GM18951 (cell line): Measurements from ENCODE around the gene GSX1.

ENCODE experiments used
- POLR2A ChIP-seq: IDR thresholded peaks from 4 replicates; pipeline ENCODE4 v1.6.1; 2011; ENCODE audit warnings: mild to moderate bottlenecking; ENCODE audit not compliant: insufficient read length, insufficient read depth; ENCODE audit errors: extremely low read depth
- in situ Hi-C: fragments of 300-500 bp; cut with MboI; formaldehyde crosslinking; loops from one replicate; pipeline ENCODE4 v1.12.0; 2022; ENCODE audit warnings: low sequenced_read_pairs, mixed read lengths, inconsistent platforms; ENCODE audit not compliant: unreplicated experiment

The GSX1 gene

GRCh38 chr13:27789153-27789494, 3.2 kb upstream of the GSX1 start:
- in situ Hi-C loops = no loop called here
- TF ChIP-seq POLR2A = no peak

- TF ChIP-seq POLR2A = no peak
- in situ Hi-C loops = no loop called here
Observed at GRCh38 chr13:27789495-27790303, 2.6 kb upstream of the GSX1 start.

DNA sequence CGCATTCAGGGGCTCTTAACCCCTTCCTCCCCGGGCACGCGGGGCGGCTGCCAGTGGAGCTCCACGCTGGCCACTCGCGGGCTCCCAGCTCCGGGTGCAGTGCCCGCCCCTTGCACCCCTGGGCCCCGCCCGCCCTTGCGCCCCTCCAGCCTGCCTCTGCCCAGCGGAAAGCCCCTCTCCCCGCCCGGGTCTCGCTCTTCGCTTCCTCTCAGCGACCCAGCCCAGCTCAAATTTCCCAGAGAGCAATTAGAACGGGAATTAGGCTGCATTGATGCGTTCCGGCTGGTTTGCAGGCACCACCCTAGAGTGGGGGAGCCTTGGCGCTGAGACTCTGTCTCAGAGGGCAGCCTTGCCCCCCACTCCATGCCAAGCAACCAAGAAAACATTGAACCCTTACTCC, 1.8 kb upstream of the GSX1 start:
- in situ Hi-C loops = no loop called here
- no peak for TF ChIP-seq POLR2A

DNA sequence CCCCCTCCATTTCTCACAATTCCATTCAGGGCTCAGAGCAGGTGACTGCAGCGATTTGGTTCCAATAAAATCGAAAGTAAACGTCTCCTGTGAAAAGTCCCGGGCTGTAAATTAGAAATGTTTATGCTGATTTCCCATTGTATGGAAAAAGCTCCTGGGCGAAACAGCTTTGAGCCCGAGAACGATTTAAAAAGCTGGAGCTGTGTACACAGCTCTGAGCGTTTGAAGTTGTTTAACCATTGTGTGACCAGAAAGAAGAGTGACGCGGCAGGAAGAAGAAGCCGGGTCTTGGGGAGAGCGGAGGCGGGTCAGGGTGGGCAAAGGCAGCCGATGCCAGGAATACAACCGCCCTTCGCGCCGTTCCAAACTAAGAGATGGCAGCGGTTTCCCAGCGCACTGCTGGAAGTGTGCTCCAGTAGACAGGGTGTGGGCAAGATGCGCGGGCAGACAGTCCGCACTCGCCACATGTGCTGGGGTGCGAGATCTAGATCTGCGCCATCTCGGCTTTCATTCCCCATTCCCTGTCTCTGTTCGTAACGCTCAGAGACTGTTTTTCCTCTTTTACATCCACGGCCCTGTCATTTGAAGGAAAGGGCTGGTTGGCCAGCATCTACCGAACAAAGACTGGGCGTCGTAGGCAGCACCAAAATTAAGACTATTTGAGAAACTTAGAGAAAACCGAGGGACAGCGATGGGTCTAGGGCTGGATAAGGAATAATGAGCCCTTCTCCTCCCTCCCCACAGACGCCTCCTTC, 960 bp upstream of the GSX1 start:
- in situ Hi-C loops = no loop called here
- TF ChIP-seq POLR2A = no peak

DNA sequence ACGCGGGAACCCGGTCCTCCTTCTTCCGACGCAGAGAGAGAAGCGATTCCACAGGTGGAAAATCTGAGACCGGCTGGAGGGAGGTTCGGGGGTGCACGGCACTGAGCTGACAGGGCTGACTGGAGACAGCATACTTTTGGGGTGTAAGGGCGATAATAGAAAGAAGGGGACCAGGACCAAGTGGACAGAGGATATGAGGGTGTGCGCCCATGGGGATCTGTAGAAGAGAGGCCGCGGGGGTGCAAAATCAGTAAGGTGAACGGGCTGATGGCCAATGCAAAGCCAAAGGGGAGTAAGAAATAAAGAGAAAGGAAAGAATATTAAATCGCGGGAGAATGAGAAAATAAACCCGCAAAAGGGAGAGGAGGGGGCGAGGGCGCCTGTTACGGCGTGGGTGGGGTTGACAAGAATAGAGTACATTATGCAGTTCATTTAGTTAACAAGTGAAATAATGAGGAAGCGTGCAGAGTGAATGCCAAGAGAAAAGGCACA, 336 bp upstream of the GSX1 start:
- in situ Hi-C loops = no loop called here
- TF ChIP-seq POLR2A = no peak

DNA sequence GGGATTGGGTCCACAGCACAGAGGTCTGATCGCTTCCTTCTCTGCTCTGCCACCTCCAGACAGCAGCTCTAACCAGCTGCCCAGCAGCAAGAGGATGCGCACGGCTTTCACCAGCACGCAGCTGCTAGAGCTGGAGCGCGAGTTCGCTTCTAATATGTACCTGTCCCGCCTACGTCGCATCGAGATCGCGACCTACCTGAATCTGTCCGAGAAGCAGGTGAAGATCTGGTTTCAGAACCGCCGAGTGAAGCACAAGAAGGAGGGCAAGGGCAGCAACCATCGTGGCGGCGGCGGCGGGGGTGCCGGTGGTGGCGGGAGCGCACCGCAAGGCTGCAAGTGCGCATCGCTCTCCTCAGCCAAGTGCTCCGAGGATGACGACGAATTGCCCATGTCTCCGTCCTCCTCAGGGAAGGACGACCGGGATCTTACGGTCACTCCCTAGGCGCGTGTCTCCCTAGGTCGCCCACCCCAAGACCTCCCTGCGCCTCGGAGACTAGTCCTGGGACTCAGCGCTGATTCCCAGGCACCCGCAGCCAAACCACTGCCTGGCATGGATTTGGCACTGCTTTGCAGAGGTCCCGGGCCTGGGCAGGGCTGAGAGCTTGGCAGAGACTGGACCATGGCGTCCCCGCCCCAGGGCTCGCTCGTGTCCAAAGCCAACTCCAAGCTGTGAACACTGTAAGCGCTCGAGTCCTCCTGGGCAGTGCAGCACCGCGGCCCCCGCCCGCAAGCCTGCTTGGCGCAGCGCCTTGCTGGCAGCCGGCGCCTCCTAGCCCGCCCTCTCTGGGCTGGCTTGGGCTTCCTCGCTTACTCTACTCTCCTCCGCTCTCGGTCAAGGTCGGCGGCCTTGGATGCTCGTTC, 1.5 kb downstream of the GSX1 start:
- in situ Hi-C loops = no loop called here
- no peak for TF ChIP-seq POLR2A

DNA sequence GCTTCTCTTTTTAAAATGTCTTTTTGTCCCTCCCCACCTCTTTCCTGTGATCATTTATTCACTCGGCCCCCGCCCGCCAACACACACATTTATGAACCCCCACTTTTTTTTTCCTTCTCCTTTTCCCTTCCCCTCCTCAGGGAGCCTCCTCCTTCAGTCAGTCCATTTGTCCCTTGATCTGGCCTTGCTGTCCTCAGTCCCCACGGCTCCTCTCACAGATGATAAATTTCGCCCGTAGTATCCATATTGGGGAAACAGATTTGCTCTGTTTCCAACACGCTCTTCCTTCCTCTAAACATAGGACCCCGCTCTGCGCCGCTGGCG, 2.0 kb downstream of the GSX1 start:
- in situ Hi-C loops = no loop called here
- no peak for TF ChIP-seq POLR2A

- in situ Hi-C loops = no loop called here
- no peak for TF ChIP-seq POLR2A
Observed at GRCh38 chr13:27794921-27795717, 2.8 kb downstream of the GSX1 start.

- no peak for TF ChIP-seq POLR2A
- in situ Hi-C loops = no loop called here
Observed at GRCh38 chr13:27795718-27796019, 3.4 kb downstream of the GSX1 start.

DNA sequence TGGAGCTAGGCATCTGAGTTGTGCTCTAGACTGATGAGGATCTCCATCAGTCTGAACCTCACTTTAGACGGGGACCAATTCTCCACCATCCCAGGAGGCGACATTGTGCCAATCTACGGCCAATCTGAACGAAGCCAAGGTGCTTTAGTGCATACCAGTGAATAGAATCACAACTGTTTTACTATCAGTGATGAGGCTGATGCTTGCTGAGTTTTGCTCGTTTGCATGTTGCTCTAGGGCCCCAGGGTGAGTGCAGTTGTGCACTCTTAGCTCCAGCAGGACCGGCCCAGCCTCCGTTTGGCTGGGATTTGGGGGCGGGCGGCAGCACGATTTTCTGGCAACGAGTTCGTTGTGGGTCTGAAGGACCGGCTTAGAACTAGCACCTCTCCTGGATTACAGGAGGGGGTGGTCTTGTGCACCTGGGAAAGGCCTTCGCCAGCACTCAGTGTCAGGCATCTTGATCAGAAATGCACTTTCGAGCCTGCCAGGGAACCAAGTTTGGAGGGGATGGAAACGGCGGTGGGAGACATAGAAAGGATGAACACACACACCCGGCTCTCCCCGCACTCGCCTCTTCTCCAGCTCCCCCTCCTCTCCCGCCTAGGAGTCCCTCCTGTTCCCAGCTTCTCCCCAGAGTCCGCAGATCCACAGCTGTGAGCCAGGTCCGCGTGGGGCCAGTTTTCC, 4.4 kb downstream of the GSX1 start:
- in situ Hi-C loops = no loop called here
- TF ChIP-seq POLR2A = no peak

DNA sequence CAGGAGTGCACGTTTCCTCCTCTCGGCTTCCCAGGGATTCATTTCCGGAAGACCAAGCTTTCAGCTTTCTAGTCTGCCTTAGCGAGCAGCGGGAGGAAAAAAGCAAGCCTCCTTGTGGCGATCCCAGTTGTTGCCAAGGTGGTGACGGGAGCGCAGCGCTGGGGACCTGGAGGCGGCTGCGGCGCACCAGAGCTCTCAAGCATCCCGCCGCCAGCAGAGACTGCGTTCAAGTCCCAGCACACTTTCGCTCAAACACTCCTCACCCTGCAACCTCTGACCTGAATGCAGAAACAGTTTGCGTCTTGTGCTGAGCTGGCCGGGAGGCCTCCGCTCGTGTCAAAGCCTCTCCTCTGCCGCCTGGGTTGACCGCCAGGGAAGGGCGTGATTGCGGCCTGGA, 4.9 kb downstream of the GSX1 start:
- TF ChIP-seq POLR2A = no peak
- in situ Hi-C loops = no loop called here

GRCh38 chr13:27806744-27807387, 14.6 kb downstream of the GSX1 start:
- in situ Hi-C loops = no loop called here
- TF ChIP-seq POLR2A = no peak
